Neuronal stem cell (in vitro differentiated cells): ENCODE data around the gene CTNNBIP1.
A peak's percentile ranks its signal among the peaks of the same experiment; 100 is the strongest.

ENCODE experiments used
- DNase-seq: peaks from one replicate; pipeline ENCODE4 v3.0.0-alpha.2; 2013; ENCODE audit warnings: low spot score
- H2AFZ ChIP-seq: one replicate; pipeline ENCODE4 v1.6.1; 2013; ENCODE audit warnings: mild to moderate bottlenecking, low read length, inconsistent platforms
- H2AK5ac ChIP-seq: 2 replicates; pipeline ENCODE4 v1.6.1; 2013; ENCODE audit warnings: low read depth, mild to moderate bottlenecking, inconsistent platforms, low read length, moderate library complexity, mixed read lengths
- H2BK120ac ChIP-seq: 2 replicates; pipeline ENCODE4 v1.6.1; 2013; ENCODE audit warnings: low read depth, mild to moderate bottlenecking, inconsistent platforms, low read length, moderate library complexity, mixed read lengths
- H2BK12ac ChIP-seq: one replicate; pipeline ENCODE4 v1.6.1; 2013; ENCODE audit warnings: low read length, inconsistent platforms
- H2BK15ac ChIP-seq: 2 replicates; pipeline ENCODE4 v1.6.1; 2013; ENCODE audit warnings: mild to moderate bottlenecking, low read length, inconsistent platforms, mixed read lengths
- H2BK5ac ChIP-seq: one replicate; pipeline ENCODE4 v1.6.1; 2013; ENCODE audit warnings: inconsistent platforms, mild to moderate bottlenecking, low read length, moderate library complexity
- H3K14ac ChIP-seq: one replicate; pipeline ENCODE4 v1.6.1; 2013; ENCODE audit warnings: low read length, inconsistent platforms
- H3K18ac ChIP-seq: 2 replicates; pipeline ENCODE4 v1.6.1; 2013; ENCODE audit warnings: low read length, inconsistent platforms
- H3K23ac ChIP-seq: 2 replicates; pipeline ENCODE4 v1.6.1; 2013; ENCODE audit warnings: low read depth, mild to moderate bottlenecking, mixed read lengths, low read length, inconsistent platforms; ENCODE audit not compliant: poor library complexity
- H3K27ac ChIP-seq: replicated peaks from 3 replicates; pipeline ENCODE4 v1.5.1; 2013; ENCODE audit warnings: low read length, inconsistent platforms
- H3K27me3 ChIP-seq, 3 experiments: 2 replicates each; pipeline ENCODE4 v1.6.1; 2013; ENCODE audit warnings: low read length in 3 of 3, mild to moderate bottlenecking in 2 of 3, inconsistent platforms in 1 of 3, low read depth in 1 of 3, mixed read lengths in 1 of 3, moderate library complexity in 1 of 3; ENCODE audit not compliant: control insufficient read depth in 3 of 3, insufficient read depth in 3 of 3
- H3K36me3 ChIP-seq, 2 donors: replicated peaks in 1 of 2; 2 replicates each; pipeline ENCODE4 v1.6.1; 2013; ENCODE audit warnings: low read length in 2 of 2; ENCODE audit not compliant: control insufficient read depth in 2 of 2, insufficient read depth in 2 of 2
- H3K4ac ChIP-seq: 2 replicates; pipeline ENCODE4 v1.6.1; 2013; ENCODE audit warnings: inconsistent platforms, mild to moderate bottlenecking, low read length, moderate library complexity
- H3K4me1 ChIP-seq, 2 donors: 1 replicate in 1 of 2; 2 replicates in 1 of 2; pipeline ENCODE4 v1.6.1; 2013; ENCODE audit warnings: low read length in 2 of 2, low read depth in 1 of 2; ENCODE audit not compliant: control insufficient read depth in 2 of 2, insufficient read depth in 1 of 2
- H3K4me2 ChIP-seq: one replicate; pipeline ENCODE4 v1.6.1; 2013; ENCODE audit warnings: mild to moderate bottlenecking, low read length, inconsistent platforms; ENCODE audit not compliant: insufficient read depth, poor library complexity, severe bottlenecking
- H3K4me3 ChIP-seq, 2 donors: 2 replicates each; pipeline ENCODE4 v1.5.1; 2013; ENCODE audit warnings: low read length in 2 of 2, mild to moderate bottlenecking in 2 of 2, inconsistent platforms in 1 of 2, moderate library complexity in 1 of 2
- H3K79me1 ChIP-seq: one replicate; pipeline ENCODE4 v1.6.1; 2013; ENCODE audit warnings: low read depth, mild to moderate bottlenecking, inconsistent platforms, low read length, moderate library complexity
- H3K9ac ChIP-seq: one replicate; pipeline ENCODE4 v1.6.1; 2013; ENCODE audit warnings: mild to moderate bottlenecking, low read depth, low read length, inconsistent platforms; ENCODE audit not compliant: poor library complexity
- H3K9me3 ChIP-seq, 2 donors: replicated peaks in 1 of 2; 2 replicates each; pipeline versions ENCODE3 to v1.6.1; 2013; ENCODE audit warnings: low read length in 2 of 2, mild to moderate bottlenecking in 2 of 2, inconsistent platforms in 1 of 2, low read depth in 1 of 2, mixed read lengths in 1 of 2, moderate library complexity in 1 of 2; ENCODE audit not compliant: control insufficient read depth in 2 of 2, insufficient read depth in 1 of 2
- H4K8ac ChIP-seq: one replicate; pipeline ENCODE4 v1.6.1; 2013; ENCODE audit warnings: low read depth, mild to moderate bottlenecking, inconsistent platforms, low read length, moderate library complexity
- H4K91ac ChIP-seq: one replicate; pipeline ENCODE4 v1.6.1; 2013; ENCODE audit warnings: low read length, low read depth, mild to moderate bottlenecking, inconsistent platforms; ENCODE audit not compliant: poor library complexity
- WGBS, 2 donors: extraction: QIAGEN DNeasy Blood & Tissue Kit; methylation state at CpG; one replicate each; pipeline ENCODE4 v1.1.7; 2013; ENCODE audit warnings: missing lambda C conversion rate in 2 of 2, mixed read lengths in 1 of 2; ENCODE audit not compliant: insufficient read length in 2 of 2, insufficient replicate concordance in 1 of 2; ENCODE audit errors: extremely low coverage in 2 of 2; 5-methylcytosine and 5-hydroxymethylcytosine counted together

Gene CTNNBIP1

GRCh38 chr1:9887070-9887469, 23.0 kb downstream of the CTNNBIP1 start:
- Histone ChIP-seq H4K91ac (no peak overlapping the region), H2BK120ac (no peak overlapping the region), H3K4me1 (peaks cover 27 to 46% of the 10 kb centered on the region in 2 donors), H3K4me2 (no peak overlapping the region), H4K8ac (no peak overlapping the region), H3K36me3 (peaks cover 2 to 4% of the 10 kb centered on the region in 2 donors), H3K27me3 (no peaks in the 10 kb centered on the region), H3K4me3 (no peak overlapping the region), H3K79me1 (peaks cover 19% of the 10 kb centered on the region), H3K9ac (no peak overlapping the region), H3K27ac (peak overlapping the region; percentile 58), H2AK5ac (no peak overlapping the region), H2BK15ac (no peak overlapping the region), H2BK12ac (no peak overlapping the region), H3K23ac (no peak overlapping the region), H3K18ac (peak overlapping the region; percentile 22), H3K9me3 (peaks cover 0 to 3% of the 10 kb centered on the region in 2 donors), H3K14ac (no peak overlapping the region), H2BK5ac (peak overlapping the region; percentile 20), H2AFZ (no peak overlapping the region), H3K4ac (no peak overlapping the region)
- DNase-seq: no peak
- WGBS, 2 donors: no CpG with 5 or more reads among the region's 4 CpGs

GRCh38 chr1:9886092-9886742, 23.9 kb downstream of the CTNNBIP1 start:
- Histone ChIP-seq H3K27ac (peak overlapping the region; percentile 58), H2BK15ac (no peak overlapping the region), H4K8ac (no peak overlapping the region), H3K4ac (no peak overlapping the region), H3K14ac (no peak overlapping the region), H3K4me3 (no peak overlapping the region), H3K4me2 (no peak overlapping the region), H3K9ac (peak overlapping the region; percentile 17), H2BK120ac (no peak overlapping the region), H3K27me3 (no peaks in the 10 kb centered on the region), H3K36me3 (peaks cover 2 to 4% of the 10 kb centered on the region in 2 donors), H4K91ac (no peak overlapping the region), H2AK5ac (peak overlapping the region; percentile 60), H3K79me1 (peaks cover 19% of the 10 kb centered on the region), H3K4me1 (peaks cover 26 to 46% of the 10 kb centered on the region in 2 donors), H2BK12ac (no peak overlapping the region), H3K9me3 (peaks cover 0 to 3% of the 10 kb centered on the region in 2 donors), H3K18ac (peak overlapping the region; percentile 22), H2BK5ac (peak overlapping the region; percentile 20), H3K23ac (peak overlapping the region; percentile 67), H2AFZ (no peak overlapping the region)
- DNase-seq: no peak
- WGBS, 2 donors: no CpG with 5 or more reads among the region's 17 CpGs

DNA sequence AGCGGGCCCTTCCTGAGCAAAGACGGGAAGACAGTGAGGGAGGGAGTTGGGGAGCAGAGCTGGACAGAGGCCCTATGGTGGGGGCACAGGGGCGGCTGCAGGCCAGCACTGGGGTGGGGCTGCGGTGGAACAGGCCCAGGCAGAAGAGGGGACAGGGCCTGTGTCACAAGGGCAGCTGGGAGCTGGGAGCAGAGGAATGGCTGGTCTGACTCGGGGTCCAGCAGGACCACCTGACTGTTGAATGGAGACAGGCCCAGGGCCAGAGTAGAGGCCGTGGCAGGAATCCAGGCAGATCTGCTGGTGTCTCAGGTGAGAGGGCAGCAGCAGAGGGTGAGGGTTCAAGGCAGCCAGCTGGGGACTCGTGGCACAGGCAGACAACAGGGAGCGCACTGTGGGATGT, 25.3 kb downstream of the CTNNBIP1 start:
- H4K8ac ChIP-seq: peak overlapping the region; percentile 7
- DNase-seq: no peak
- no peak overlapping the region for H4K91ac ChIP-seq
- no peak overlapping the region for H2AFZ ChIP-seq
- peak overlapping the region; percentile 76 for H3K18ac ChIP-seq
- no peak overlapping the region for H3K4me2 ChIP-seq
- H3K4ac ChIP-seq: no peak overlapping the region
- peaks cover 4 to 7% of the 10 kb centered on the region in 2 donors for H3K36me3 ChIP-seq
- no peak overlapping the region for H3K14ac ChIP-seq
- no peak overlapping the region for H3K4me3 ChIP-seq
- H2AK5ac ChIP-seq: peak overlapping the region; percentile 44
- H3K4me1 ChIP-seq: peaks cover 12 to 38% of the 10 kb centered on the region in 2 donors
- H3K23ac ChIP-seq: peak overlapping the region; percentile 7
- no peak overlapping the region for H3K9ac ChIP-seq
- H3K27me3 ChIP-seq: no peaks in the 10 kb centered on the region
- peaks cover 0 to 2% of the 10 kb centered on the region in 2 donors for H3K9me3 ChIP-seq
- peak overlapping the region; percentile 42 for H2BK15ac ChIP-seq
- H2BK5ac ChIP-seq: peak overlapping the region; percentile 25
- H3K27ac ChIP-seq: peak overlapping the region; percentile 67
- peaks cover 19% of the 10 kb centered on the region for H3K79me1 ChIP-seq
- peak overlapping the region; percentile 25 for H2BK120ac ChIP-seq
- no CpG with 5 or more reads among the region's 8 CpGs for WGBS, 2 donors
- H2BK12ac ChIP-seq: no peak overlapping the region

DNA sequence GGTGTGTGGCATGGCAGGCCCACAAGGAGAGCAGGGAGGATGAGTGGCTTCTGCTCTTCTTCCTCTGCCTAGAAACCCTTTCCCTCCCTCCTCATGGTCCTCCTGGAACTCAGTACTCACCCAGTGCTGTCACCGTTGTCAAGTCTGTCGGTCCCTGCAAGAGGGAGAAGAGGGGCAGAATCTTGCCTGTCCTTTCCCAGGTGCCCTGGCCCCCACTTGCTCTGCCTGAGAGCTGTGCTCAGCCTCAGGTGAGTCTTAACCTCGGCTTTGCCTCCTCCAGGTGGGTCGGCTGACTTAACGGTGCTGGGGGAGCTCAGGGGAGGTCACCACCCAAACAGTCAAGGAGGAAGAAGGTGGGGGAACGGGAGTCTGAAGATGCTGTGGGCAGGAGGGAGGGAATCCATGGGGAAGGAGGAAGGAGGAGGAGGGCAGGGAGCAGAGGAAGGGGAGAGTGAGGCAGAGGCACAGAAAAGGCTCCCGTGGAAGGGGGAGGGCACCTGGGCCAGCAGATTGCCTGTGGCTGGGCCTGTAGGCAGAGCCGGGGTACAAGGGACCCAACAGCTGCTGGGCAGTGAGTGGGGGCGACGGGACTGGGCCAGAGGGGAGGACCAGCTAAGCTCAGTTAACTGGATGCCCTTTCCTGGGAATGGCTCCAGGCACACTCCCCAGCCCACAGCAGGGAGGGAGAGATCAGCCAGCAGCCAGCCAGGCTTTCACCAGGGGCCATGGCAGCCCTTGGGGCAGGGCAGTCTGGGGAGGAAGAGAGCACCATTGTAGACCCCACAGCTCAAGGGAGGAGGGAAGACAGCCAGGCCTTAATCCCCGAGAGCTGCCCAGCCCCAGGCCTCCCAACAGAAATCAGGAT, 26.3 kb downstream of the CTNNBIP1 start:
- Histone ChIP-seq H2AFZ (no peak overlapping the region), H2BK15ac (peak overlapping the region; percentile 23), H3K23ac (peak overlapping the region; percentile 87), H2BK120ac (no peak overlapping the region), H3K9me3 (no peaks in the 10 kb centered on the region), H3K18ac (peak overlapping the region; percentile 83), H2BK5ac (no peak overlapping the region), H3K14ac (peak overlapping the region; percentile 79), H3K4me3 (no peak overlapping the region), H3K27me3 (no peaks in the 10 kb centered on the region), H4K91ac (peak overlapping the region; percentile 1), H3K4me2 (no peak overlapping the region), H3K4me1 (peaks cover 4 to 32% of the 10 kb centered on the region in 2 donors), H2AK5ac (peak overlapping the region; percentile 86), H3K9ac (peak overlapping the region; percentile 65), H3K79me1 (peaks cover 19% of the 10 kb centered on the region), H4K8ac (peak overlapping the region; percentile 93), H3K4ac (peak overlapping the region; percentile 20), H2BK12ac (peak overlapping the region; percentile 84), H3K27ac (peak overlapping the region; percentile 6), H3K36me3 (peaks cover 3 to 7% of the 10 kb centered on the region in 2 donors)
- no CpG with 5 or more reads among the region's 11 CpGs for WGBS, 2 donors
- no peak for DNase-seq
